Activated CD4-positive, CD25-positive, alpha-beta regulatory T cell treated with anti-CD3 and anti-CD28 coated beads, Interleukin-2, amount 50 U/mL, for 72 hours (primary cell): ENCODE measurements around the gene PRR14.

Experiments used
- DNase-seq: peaks from one replicate; pipeline ENCODE4 v3.0.0; 2021

Gene PRR14

GRCh38 chr16:30660424-30661261 lies 9.9 kb downstream of the PRR14 start:
- DNase-seq = peak; percentile 70

- no peak for DNase-seq
Measured at GRCh38 chr16:30662449-30662848, 11.7 kb downstream of the PRR14 start.

- no peak for DNase-seq
Measured at GRCh38 chr16:30663038-30663437, 12.3 kb downstream of the PRR14 start.

GRCh38 chr16:30663820-30664219 lies 13.1 kb downstream of the PRR14 start:
- no peak for DNase-seq

- DNase-seq = no peak
Measured at GRCh38 chr16:30664616-30665109, 13.9 kb downstream of the PRR14 start.

- no peak for DNase-seq
Measured at GRCh38 chr16:30665155-30665829, 14.5 kb downstream of the PRR14 start.

DNA sequence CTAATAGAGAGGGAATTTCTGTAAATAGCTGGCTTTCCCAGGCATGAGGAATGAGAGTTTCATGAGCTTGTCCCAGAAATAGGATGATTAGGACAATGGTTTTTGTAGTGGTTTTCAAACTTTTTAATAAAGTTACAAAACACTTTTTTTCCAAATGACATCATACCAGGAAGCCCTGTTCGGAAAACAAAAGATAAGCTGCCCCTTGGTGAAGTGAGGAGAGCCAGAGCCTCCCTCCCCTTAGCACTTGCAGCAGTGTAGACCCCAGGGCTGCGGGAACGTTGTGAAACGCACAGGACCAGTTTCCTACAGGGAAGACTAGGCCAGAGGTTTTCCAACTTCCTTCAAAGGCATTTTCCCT lies 15.1 kb downstream of the PRR14 start:
- no peak for DNase-seq

DNA sequence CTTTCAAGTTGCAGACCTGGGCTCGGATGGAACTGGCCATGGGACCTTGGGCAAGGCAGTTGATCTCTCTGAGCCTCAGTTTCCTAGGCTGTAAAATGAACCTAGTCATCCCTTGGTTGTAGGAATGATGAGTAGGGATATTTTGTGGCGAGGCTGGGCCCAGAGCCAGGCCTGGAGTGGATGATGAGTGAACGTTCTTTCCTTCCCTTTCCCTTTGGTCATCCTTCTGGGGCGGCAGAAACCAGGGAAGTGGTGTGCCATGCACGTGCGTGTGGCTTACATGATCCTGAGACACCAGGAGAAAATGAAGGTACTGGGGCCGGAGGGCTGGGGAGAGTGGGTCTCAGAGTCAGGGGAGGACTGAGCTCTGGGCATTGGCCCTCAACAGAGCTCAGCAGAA lies 15.9 kb downstream of the PRR14 start:
- DNase-seq = no peak

GRCh38 chr16:30667361-30667905 lies 16.7 kb downstream of the PRR14 start:
- DNase-seq = no peak

GRCh38 chr16:30668393-30668792 lies 17.6 kb downstream of the PRR14 start:
- DNase-seq = no peak

- no peak for DNase-seq
Measured at GRCh38 chr16:30669026-30669902, 18.5 kb downstream of the PRR14 start.

DNA sequence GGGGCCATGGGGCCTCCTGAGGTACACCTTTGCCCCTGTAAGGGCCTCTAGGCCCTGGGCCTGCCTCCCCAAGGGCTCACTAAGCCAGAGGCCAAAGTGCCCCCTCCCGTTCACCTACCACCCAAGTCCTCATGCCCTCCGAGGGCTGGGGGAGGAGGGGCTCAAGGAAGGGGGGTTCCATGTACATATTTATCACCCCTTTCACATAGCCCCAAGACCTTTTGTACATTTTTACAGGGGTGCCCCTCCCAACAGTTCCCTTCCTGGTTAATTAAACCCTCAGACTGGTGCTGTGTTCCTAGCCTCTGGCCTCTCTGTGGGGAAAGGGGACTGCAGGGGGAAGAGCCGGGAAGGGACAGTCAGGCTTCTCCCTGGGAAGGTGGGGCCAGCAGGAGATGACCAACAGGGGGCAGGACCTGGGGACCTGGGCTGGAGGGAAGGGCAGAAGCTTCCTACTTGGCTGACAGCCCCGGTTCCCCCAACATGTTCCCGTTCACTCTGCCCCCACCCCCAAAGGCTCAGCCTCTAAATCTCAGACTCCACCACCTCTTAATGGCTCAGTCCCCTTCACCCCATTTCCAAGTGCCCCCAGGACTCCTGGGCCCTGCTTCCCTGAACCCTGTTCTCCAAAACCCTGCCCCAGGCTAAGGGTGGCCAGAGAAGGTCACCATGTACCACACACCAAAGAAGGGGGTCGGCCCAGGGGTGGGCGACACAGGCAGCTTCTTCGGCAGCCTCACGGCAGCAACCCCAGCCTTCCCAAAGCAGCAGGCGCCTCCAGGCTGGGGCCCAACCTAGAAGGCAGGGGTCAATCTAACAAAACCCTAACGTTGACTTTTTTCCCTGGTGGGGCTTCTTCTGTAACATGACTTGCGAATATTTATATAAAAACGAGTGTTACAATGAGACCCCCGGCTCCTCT lies 19.4 kb downstream of the PRR14 start:
- no peak for DNase-seq

DNA sequence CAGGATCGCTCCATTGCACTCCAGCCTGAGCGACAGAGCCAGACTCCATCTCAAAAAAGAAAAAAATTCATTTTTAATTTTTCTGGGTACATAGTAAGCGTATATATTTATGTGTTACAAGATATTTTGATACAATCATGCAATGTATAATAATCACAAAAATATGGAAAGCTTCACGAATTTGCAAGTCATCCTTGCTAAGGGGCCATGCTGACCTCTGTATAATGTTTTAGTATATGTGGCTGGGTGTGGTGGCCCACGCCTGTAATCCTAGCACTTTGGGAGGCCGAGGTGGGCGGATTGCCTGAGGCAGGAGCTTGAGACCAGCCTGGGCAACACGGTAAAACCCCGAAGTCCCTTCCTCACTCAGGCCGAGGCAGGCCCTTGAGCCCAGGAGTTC lies 24.4 kb downstream of the PRR14 start:
- no peak for DNase-seq

GRCh38 chr16:30677931-30678585 lies 27.3 kb downstream of the PRR14 start:
- no peak for DNase-seq

- no peak for DNase-seq
Measured at GRCh38 chr16:30678586-30678970, 27.8 kb downstream of the PRR14 start.

GRCh38 chr16:30680326-30680725 lies 29.6 kb downstream of the PRR14 start:
- DNase-seq = no peak

GRCh38 chr16:30688701-30689100 lies 37.9 kb downstream of the PRR14 start:
- DNase-seq = no peak

- no peak for DNase-seq
Measured at GRCh38 chr16:30691907-30692306, 41.1 kb downstream of the PRR14 start.

DNA sequence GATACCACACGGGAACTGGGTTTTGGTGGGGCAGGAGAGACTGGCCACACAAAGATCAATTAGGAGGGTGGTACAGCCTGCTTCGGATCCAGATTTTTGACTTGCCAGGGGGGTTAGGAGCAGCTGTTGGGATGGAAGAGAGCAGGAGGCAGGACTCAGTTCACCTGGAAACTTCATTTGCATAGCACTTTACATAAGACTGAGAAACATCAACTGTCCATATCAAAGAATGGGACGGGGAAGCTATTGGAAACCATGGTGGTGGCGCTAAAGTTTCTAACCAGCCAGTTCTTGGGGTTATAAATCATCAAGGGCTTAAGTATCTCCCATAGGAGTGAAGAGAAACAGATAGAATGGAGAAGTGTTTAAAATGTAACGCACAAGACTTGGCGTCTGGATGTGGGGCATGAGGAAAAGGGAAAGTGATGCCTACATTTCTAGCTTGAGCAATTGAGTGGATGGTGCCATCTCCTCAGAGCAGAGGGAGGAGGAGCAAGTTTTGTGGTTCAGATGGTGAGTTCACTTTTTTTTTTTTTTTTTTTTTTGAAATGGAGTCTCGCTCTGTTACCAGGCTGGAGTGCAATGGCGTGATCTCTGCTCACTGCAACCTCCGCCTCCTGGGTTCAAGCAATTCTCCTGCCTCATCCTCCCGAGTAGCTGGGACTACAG lies 41.8 kb downstream of the PRR14 start:
- no peak for DNase-seq

- no peak for DNase-seq
Measured at GRCh38 chr16:30694926-30695693, 44.4 kb downstream of the PRR14 start.
